H9 (cell line): ENCODE measurements around the gene HIC2. TPM values are rescaled to one million over a fixed set of nuclear protein-coding genes. Genes with fewer than 3 reads are reported as not detected.
"Not testable (repeated sequence)": the region's sequence is repeated elsewhere in the genome, so short reads cannot be mapped to it uniquely, and the experiment has no call there.

Experiments used
- DNase-seq: peaks from one replicate; pipeline ENCODE4 v3.0.0-alpha.2; 2017
- H2AFZ ChIP-seq: one replicate; pipeline ENCODE4 v1.6.1; 2013; ENCODE audit warnings: mild to moderate bottlenecking, low read length, control low read depth, moderate library complexity
- H2AK5ac ChIP-seq: 2 replicates; pipeline ENCODE4 v1.6.1; 2013; ENCODE audit warnings: low read length, control low read depth, mixed read lengths; ENCODE audit not compliant: insufficient read length
- H2BK120ac ChIP-seq: one replicate; pipeline ENCODE4 v1.6.1; 2013; ENCODE audit warnings: low read depth, mild to moderate bottlenecking, low read length, control low read depth, inconsistent platforms; ENCODE audit not compliant: poor library complexity, severe bottlenecking
- H2BK12ac ChIP-seq: 2 replicates; pipeline ENCODE4 v1.6.1; 2013; ENCODE audit warnings: low read length, control low read depth, mixed read lengths, low read depth; ENCODE audit not compliant: insufficient read length
- H2BK15ac ChIP-seq: 2 replicates; pipeline ENCODE4 v1.6.1; 2013; ENCODE audit warnings: low read depth, low read length, control low read depth
- H2BK20ac ChIP-seq: one replicate; pipeline ENCODE4 v1.6.1; 2013; ENCODE audit warnings: low read depth, mild to moderate bottlenecking, low read length, control low read depth, inconsistent platforms; ENCODE audit not compliant: poor library complexity, severe bottlenecking
- H2BK5ac ChIP-seq: 2 replicates; pipeline ENCODE4 v1.6.1; 2013; ENCODE audit warnings: low read length, control low read depth, mixed read lengths; ENCODE audit not compliant: insufficient read length
- H3K14ac ChIP-seq: 2 replicates; pipeline ENCODE4 v1.6.1; 2013; ENCODE audit warnings: low read length, control low read depth; ENCODE audit not compliant: insufficient read depth
- H3K18ac ChIP-seq: 2 replicates; pipeline ENCODE4 v1.6.1; 2013; ENCODE audit warnings: low read depth, mild to moderate bottlenecking, mixed read lengths, low read length, control low read depth; ENCODE audit not compliant: insufficient read length
- H3K23ac ChIP-seq: 2 replicates; pipeline ENCODE4 v1.6.1; 2013; ENCODE audit warnings: low read length, control low read depth, mixed read lengths, low read depth; ENCODE audit not compliant: insufficient read length
- H3K23me2 ChIP-seq: 2 replicates; pipeline ENCODE4 v1.6.1; 2013; ENCODE audit warnings: low read depth, mild to moderate bottlenecking, mixed read lengths, low read length, control low read depth; ENCODE audit not compliant: insufficient read length, poor library complexity, severe bottlenecking
- H3K27ac ChIP-seq: 2 replicates; pipeline ENCODE4 v1.5.1; 2013; ENCODE audit warnings: low read length, control low read depth, mixed read lengths, low read depth; ENCODE audit not compliant: insufficient read length
- H3K27me3 ChIP-seq: 2 replicates; pipeline ENCODE4 v1.6.1; 2013; ENCODE audit warnings: low read length, control low read depth, inconsistent platforms; ENCODE audit not compliant: insufficient read depth
- H3K4ac ChIP-seq: 2 replicates; pipeline ENCODE4 v1.6.1; 2013; ENCODE audit warnings: low read depth, mild to moderate bottlenecking, control low read depth, inconsistent platforms, low read length, moderate library complexity
- H3K4me1 ChIP-seq: 2 replicates; pipeline ENCODE4 v1.6.1; 2013; ENCODE audit warnings: low read length, control low read depth, inconsistent platforms; ENCODE audit not compliant: insufficient read depth
- H3K4me2 ChIP-seq: 2 replicates; pipeline ENCODE4 v1.6.1; 2013; ENCODE audit warnings: low read length, control low read depth, mixed read lengths; ENCODE audit not compliant: insufficient read length, insufficient read depth
- H3K56ac ChIP-seq: 2 replicates; pipeline ENCODE4 v1.6.1; 2013; ENCODE audit warnings: low read depth, mild to moderate bottlenecking, mixed read lengths, low read length, control low read depth; ENCODE audit not compliant: insufficient read length
- H3K79me1 ChIP-seq: 2 replicates; pipeline ENCODE4 v1.6.1; 2013; ENCODE audit warnings: low read depth, mild to moderate bottlenecking, moderate library complexity, low read length, control low read depth, inconsistent platforms; ENCODE audit not compliant: insufficient read depth, poor library complexity, severe bottlenecking
- H3K79me2 ChIP-seq: 2 replicates; pipeline ENCODE4 v1.6.1; 2013; ENCODE audit warnings: low read length, control low read depth, inconsistent platforms; ENCODE audit not compliant: insufficient read depth
- H3K9ac ChIP-seq: 2 replicates; pipeline ENCODE4 v1.6.1; 2013; ENCODE audit warnings: low read length, control low read depth, mixed read lengths; ENCODE audit not compliant: insufficient read length; ENCODE audit errors: extremely low read depth
- H3K9me3 ChIP-seq: one replicate; pipeline ENCODE4 v1.6.1; 2013; ENCODE audit warnings: low read depth, low read length, inconsistent platforms; ENCODE audit not compliant: control insufficient read depth
- H3T11ph ChIP-seq: one replicate; pipeline ENCODE4 v1.6.1; 2013; ENCODE audit warnings: mild to moderate bottlenecking, low read length, control low read depth, inconsistent platforms
- H4K20me1 ChIP-seq: one replicate; pipeline ENCODE4 v1.6.1; 2013; ENCODE audit not compliant: control insufficient read depth, insufficient read length, insufficient read depth
- H4K5ac ChIP-seq: 2 replicates; pipeline ENCODE4 v1.6.1; 2013; ENCODE audit warnings: low read depth, mild to moderate bottlenecking, mixed read lengths, low read length, control low read depth; ENCODE audit not compliant: insufficient read length
- H4K8ac ChIP-seq: replicated peaks from 2 replicates; pipeline ENCODE4 v1.6.1; 2013; ENCODE audit warnings: low read length, control low read depth, mixed read lengths, low read depth; ENCODE audit not compliant: insufficient read length
- H4K91ac ChIP-seq: 2 replicates; pipeline ENCODE4 v1.6.1; 2013; ENCODE audit warnings: low read depth, mild to moderate bottlenecking, moderate library complexity, mixed read lengths, low read length, control low read depth; ENCODE audit not compliant: insufficient read length
- H3K27ac Mint-ChIP-seq, 3 experiments: 2 replicates in 2 of 3; 3 replicates in 1 of 3; pipeline ENCODE4 v1.8.0; 2020 to 2021; ENCODE audit warnings: mixed read lengths in 3 of 3, mild to moderate bottlenecking in 1 of 3, moderate library complexity in 1 of 3
- H3K27me3 Mint-ChIP-seq: 2 replicates; pipeline ENCODE4 v1.8.0; 2021; ENCODE audit warnings: low read depth, mild to moderate bottlenecking, moderate library complexity, mixed read lengths
- H3K36me3 Mint-ChIP-seq, 3 experiments: 2 replicates in 2 of 3; 3 replicates in 1 of 3; pipeline ENCODE4 v1.8.0; 2020 to 2021; ENCODE audit warnings: low read depth in 3 of 3, mixed read lengths in 3 of 3; ENCODE audit not compliant: insufficient read depth in 1 of 3
- H3K4me1 Mint-ChIP-seq, 2 experiments: 2 replicates each; pipeline ENCODE4 v1.8.0; 2020; ENCODE audit warnings: mixed read lengths in 2 of 2
- H3K4me3 Mint-ChIP-seq, 2 experiments: 2 replicates in 1 of 2; 3 replicates in 1 of 2; pipeline ENCODE4 v1.8.0; 2020 to 2021; ENCODE audit warnings: mild to moderate bottlenecking in 2 of 2, mixed read lengths in 2 of 2, moderate library complexity in 1 of 2
- H3K9me3 Mint-ChIP-seq, 2 experiments: 2 replicates in 1 of 2; 3 replicates in 1 of 2; pipeline ENCODE4 v1.8.0; 2020; ENCODE audit warnings: mild to moderate bottlenecking in 2 of 2, mixed read lengths in 2 of 2, moderate library complexity in 1 of 2
- WGBS: extraction: QIAGEN DNeasy Blood & Tissue Kit; methylation state at CpG from one replicate; pipeline ENCODE4 v1.1.7; 2013; ENCODE audit warnings: missing lambda C conversion rate, low lambda C conversion rate, mixed read lengths; ENCODE audit not compliant: insufficient read length; ENCODE audit errors: extremely low coverage; 5-methylcytosine and 5-hydroxymethylcytosine counted together
- total RNA-seq: library from RNA; stranded (reverse); gene quantifications from 2 replicates; pipeline ENCODE4 v1.2.1, GENCODE V29; 2021

Gene HIC2
- total RNA-seq, 1 experiment from 2014 or later, result 24.9 TPM

DNA sequence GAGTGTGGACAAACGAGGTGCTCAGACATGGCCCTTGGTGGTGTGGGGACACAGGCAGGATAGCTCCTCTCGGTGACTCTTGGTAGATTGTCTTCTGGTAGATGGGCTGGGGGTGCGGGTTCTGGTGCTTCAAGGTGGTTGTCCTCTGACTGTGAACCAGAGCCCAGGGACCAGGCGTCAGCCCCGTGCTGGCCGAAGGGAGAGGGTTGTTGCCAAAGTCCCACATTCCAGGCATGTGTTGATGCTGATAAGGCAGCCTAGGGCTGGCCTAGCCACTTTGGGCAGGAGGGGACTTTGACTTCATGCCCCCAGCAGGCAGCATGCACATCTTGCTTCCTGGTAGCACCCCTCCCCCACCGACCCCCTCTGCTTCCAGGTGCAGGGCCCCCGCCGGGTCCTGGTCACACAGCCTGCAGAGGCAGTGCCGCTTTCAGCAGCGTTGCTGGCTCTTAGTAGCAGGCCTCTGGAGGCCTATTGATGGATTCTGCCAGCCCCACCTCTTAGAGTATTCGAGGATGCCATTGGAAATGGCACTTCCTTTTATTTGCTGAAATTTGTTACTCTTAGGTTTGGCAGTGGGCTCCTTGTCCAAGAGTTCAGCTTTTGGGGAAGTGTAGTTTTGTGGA, 7.0 kb downstream of the HIC2 start:
- not testable (repeated sequence) for H2BK5ac ChIP-seq, H4K91ac ChIP-seq, H2BK120ac ChIP-seq, H3K79me2 ChIP-seq, H3K27ac Mint-ChIP-seq, H2BK20ac ChIP-seq, H3K23ac ChIP-seq, H3K27me3 Mint-ChIP-seq, H3K27ac ChIP-seq, H2BK15ac ChIP-seq, H3K9me3 ChIP-seq, H3K18ac ChIP-seq, H3K4me2 ChIP-seq, H3K36me3 Mint-ChIP-seq, H3K27me3 ChIP-seq, H4K20me1 ChIP-seq, H3K14ac ChIP-seq, H2AK5ac ChIP-seq, H3K79me1 ChIP-seq, H4K8ac ChIP-seq, H3K4ac ChIP-seq, H3K4me1 Mint-ChIP-seq, H4K5ac ChIP-seq, H3K9me3 Mint-ChIP-seq, DNase-seq, H3K9ac ChIP-seq, H3K4me1 ChIP-seq, H3T11ph ChIP-seq, H2BK12ac ChIP-seq, H3K56ac ChIP-seq, H3K23me2 ChIP-seq, H2AFZ ChIP-seq, H3K4me3 Mint-ChIP-seq
- no CpG with 5 or more reads among the region's 12 CpGs for WGBS

DNA sequence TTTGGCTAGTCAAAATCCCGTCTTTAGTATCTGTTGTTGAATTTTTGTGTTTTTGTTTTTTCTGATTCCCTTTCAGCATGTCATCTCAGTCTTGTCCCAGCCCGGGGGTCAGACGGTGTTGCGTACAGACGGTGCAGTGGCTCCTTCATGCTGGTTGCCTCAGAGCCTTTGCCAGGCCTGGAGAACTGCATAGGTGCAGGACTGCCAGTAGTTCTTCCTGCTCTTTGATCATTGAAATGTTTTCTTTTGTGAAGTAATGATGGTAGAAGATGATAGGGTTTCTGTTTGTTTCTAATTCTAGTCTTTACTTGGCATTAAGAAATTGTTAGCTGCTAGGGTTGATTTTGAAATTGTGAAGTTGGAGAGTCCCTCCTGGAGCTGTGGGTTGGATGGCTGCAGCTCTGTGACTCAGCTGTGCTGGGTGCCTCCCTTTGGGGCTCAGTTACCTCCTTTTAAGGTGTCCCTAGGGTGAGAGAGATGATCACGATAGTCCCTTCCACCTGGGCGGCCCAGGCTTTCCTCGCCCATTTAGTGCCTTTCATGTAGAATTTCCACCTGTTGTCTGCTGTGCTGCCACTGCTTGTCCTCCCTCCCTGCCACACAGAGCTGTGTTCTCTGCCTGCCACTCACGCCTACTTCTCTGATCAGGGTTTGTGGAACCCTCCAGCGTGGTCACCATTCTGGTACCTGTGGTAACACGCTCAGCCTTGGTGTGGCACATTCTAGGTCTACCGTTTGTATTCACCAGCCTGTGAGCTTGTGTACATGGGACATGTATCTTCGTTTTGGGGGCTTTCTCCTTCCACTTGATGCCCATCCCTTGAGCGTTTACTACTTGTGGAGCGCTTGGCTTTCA, 17.4 kb downstream of the HIC2 start:
- H3K9me3 Mint-ChIP-seq, H3K4me1 ChIP-seq: not testable (repeated sequence)

More for the DNA sequence above, 17.4 kb downstream of the HIC2 start:
- no CpG with 5 or more reads among the region's 15 CpGs for WGBS
- H3K56ac ChIP-seq, H2AK5ac ChIP-seq, H3K23ac ChIP-seq, H4K20me1 ChIP-seq, H2AFZ ChIP-seq, H3K79me1 ChIP-seq, H3K36me3 Mint-ChIP-seq, H3K27me3 Mint-ChIP-seq, H2BK20ac ChIP-seq, H4K5ac ChIP-seq, H3K4me1 Mint-ChIP-seq, H3K23me2 ChIP-seq, H3K27ac ChIP-seq, DNase-seq, H3K4me2 ChIP-seq, H3K14ac ChIP-seq, H3K4ac ChIP-seq, H3K4me3 Mint-ChIP-seq, H2BK12ac ChIP-seq, H3K9me3 ChIP-seq, H2BK5ac ChIP-seq, H3K9ac ChIP-seq, H3K27ac Mint-ChIP-seq, H2BK120ac ChIP-seq, H3K18ac ChIP-seq, H2BK15ac ChIP-seq, H3K79me2 ChIP-seq, H4K8ac ChIP-seq, H4K91ac ChIP-seq, H3K27me3 ChIP-seq, H3T11ph ChIP-seq: not testable (repeated sequence)
